SIG-M5 treated with dmso at 0.1 percent for 504 hours (cell line): ENCODE measurements around the gene NEK3.
"Not testable (repeated sequence)": the region's sequence is repeated elsewhere in the genome, so short reads cannot be mapped to it uniquely, and the experiment has no call there.

ENCODE experiments used
- DNase-seq: peaks from one replicate; lab custom pipeline; 2025; ENCODE audit not compliant: unreplicated experiment; lab: John Stamatoyannopoulos, UW

NEK3 gene, protein sequence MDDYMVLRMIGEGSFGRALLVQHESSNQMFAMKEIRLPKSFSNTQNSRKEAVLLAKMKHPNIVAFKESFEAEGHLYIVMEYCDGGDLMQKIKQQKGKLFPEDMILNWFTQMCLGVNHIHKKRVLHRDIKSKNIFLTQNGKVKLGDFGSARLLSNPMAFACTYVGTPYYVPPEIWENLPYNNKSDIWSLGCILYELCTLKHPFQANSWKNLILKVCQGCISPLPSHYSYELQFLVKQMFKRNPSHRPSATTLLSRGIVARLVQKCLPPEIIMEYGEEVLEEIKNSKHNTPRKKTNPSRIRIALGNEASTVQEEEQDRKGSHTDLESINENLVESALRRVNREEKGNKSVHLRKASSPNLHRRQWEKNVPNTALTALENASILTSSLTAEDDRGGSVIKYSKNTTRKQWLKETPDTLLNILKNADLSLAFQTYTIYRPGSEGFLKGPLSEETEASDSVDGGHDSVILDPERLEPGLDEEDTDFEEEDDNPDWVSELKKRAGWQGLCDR

DNA sequence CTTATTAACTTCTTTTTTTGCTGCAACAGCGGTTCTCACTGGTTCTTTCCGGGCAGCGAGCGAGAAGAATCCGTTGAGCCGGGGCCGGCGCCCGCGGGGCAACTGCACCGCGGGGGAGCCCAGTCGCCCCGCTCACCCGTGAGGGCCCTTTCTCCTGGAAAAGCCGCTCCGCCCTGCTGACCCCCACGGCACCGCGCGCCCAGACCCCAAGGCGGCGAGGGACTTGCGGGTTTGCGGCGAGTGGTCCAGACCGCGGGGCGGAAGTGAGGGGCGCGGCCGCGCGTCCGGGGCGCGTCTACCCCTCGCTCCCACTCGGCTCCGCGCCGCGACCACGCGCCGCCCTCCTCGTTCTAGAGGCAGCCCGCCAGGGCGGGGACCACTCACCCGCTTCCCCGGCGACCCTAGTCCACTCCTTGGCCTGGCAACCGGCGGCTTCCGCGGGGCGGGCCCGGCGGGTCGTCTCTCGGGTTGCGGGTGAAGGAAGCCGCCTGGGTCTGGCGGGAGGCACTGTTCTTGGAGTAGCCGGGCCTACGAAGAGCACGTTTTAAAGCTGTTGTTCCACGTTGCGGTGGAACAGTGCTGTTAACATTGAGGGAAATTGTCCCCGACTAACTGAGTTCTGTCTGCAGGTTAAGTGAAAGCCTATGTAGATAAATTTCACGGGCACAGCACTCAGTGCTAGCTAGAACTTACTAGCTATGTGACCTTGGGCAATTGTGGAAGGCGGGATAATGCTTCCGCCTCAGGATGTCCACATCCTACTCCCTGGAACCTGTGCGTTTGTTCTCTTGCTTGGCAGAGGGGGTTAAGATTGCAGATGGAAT, at the start of gene NEK3:
Gene NEK3, minus strand, starts transcription at position 439 of the 824 bp plus-strand sequence. CDS start 3,406 bp downstream, outside the sequence.
- DNase-seq = peak; percentile 63

DNA sequence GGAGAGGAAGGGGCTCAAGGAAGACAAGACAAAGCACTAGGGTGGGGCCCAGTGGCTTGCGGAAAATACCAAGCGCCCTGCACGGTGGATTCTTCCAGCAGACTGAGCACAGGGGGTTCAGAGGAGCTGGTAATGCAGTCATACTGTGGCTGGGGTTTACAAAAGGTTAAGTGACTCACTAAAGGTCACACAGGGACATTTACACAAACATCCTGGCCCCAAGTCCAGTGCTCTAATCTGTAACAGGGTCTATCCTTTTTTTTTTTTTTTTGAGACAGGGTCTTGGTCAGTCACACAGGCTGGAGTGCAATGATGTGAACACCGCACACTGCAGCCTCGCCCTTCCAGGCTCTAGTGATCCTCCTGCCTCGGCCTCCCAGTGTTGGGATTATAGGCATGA, 49.0 kb upstream of the NEK3 start:
- DNase-seq = not testable (repeated sequence)

DNA sequence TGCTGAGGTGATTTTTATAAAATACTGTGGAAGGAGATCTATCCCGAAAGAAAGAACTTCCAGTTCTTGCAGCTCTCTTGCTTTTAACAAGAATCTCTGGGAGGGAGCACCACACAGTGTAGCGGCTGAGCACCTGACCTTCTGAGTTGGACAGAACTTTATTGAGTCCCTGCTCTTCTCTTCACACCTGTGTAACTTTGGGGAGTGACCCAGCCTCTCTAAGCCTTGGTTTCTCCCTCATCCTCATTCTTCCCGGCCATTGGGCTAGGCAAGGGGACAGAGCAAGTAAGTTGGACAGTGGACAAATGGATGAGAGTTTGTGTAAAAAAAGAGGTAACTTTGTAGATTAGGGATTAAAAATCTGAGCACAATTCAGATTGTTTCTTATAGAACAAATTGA, 48.5 kb upstream of the NEK3 start:
- DNase-seq = not testable (repeated sequence)

- not testable (repeated sequence) for DNase-seq
These were observed 47.9 kb upstream of the NEK3 start for GRCh38 chr13:52207337-52207736.

DNA sequence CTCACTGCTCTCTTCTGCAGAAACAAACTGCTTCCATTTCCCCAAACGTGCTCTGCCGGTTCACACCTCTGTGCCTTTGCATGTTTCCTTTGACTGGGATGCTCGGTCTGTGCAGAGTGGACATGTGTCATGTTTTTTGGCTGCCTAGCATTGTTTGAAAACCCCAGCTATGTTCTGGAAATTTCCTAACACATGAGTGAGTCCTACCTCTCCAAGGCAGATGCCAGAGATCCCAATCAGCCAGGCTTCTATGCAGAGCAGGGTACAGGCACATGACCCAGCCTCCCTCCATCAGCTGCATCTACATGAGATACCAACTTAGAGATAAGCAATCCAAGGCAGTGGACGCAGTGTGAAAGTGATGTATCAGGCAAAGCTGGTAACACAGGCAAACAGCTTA, 45.1 kb upstream of the NEK3 start:
- DNase-seq = not testable (repeated sequence)

DNA sequence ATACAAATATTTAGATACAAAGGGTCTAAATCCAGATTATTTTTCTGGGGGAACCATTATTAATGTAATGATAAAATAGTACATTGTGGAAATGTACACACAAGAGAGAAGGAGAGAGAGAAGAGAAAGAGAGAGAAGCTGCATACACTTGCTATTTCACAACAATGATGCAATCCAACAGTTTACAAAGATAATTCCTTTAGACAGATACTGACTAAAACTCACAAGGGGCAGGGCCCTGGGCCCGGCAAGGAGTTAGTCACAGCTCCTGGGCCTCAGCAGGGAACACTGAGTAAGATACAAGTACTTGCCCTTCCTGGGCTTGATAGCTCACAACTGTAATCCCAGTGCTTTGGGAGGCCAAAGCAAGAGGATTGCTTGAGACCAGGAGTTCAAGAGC, 44.5 kb upstream of the NEK3 start:
- DNase-seq = peak; percentile 81

DNA sequence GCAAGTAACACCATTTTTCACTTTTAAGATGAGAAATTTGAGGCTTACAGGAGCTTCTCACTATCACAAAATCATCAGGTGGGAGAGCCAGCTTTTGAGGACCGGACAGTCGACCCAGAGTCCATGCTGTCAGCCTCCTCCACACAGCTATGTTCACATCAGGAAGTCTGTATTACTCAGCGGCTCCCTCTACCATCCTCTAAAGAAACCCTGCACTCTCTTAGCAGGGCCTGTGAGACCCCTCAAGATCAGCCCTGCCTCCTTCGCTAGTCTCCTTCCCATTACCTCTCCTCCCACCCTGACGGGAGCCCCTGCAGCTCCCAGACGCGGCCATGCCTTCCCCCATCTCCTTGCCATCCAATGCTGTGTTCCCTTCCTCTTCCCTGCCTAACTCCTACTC, 43.1 kb upstream of the NEK3 start:
- DNase-seq = not testable (repeated sequence)

- DNase-seq = peak; percentile 44
These were observed 42.2 kb upstream of the NEK3 start for GRCh38 chr13:52201439-52202193.

- peak; percentile 16 for DNase-seq
These were observed 36.0 kb upstream of the NEK3 start for GRCh38 chr13:52195401-52195837.

- DNase-seq = peak; percentile 92
These were observed 34.9 kb upstream of the NEK3 start for GRCh38 chr13:52194184-52194868.

DNA sequence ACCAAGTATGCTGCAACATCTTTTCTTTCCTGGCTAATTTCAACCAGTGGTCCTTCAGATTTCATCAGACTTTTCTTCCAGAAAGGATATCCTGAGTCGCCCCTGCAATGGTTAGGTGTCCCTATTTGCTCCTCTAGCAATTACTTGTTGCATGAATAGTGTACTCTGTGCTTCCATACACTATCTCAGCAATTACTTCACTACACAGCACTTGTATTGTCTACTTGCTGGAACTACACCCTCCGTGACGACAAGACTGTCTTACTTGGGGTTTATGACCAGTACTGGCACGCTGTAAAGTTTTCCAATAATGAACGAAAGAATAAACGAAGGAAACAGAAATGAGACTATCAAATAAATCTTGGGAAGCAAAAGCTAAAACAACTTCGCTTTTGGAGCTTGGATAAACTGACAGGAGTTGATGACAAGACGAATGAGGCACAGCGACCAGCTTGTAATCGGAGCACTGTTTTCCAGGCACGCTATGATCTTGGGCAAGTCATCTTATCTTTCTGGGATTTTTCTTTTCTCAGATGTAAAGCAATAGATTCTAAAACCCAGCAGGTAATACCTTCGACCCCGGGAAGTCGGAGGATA, 34.3 kb upstream of the NEK3 start:
- DNase-seq = peak; percentile 4

- DNase-seq = not testable (repeated sequence)
These were observed 28.2 kb upstream of the NEK3 start for GRCh38 chr13:52187424-52188187.

GRCh38 chr13:52187029-52187423, 27.6 kb upstream of the NEK3 start:
- no peak for DNase-seq

- DNase-seq = not testable (repeated sequence)
These were observed 22.0 kb upstream of the NEK3 start for GRCh38 chr13:52181316-52181954.

DNA sequence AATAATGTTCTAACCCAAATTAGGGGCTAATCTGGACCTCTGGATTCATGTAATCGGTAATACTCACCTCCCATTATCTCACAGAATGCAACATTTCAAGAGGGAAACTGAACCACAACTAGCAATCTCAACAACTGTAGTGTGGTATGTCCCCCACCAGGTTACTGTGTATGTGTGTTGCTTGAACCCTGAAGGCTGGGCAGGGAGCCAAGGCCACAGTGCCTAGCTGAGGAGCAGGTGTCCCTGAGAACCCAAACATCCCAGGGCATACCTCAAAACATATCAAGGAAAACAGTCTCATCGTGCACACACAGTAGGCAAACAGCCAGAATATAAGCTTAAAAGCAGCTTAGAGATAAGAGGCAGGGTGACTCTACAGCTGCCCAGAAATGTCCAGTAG, 20.5 kb upstream of the NEK3 start:
- no peak for DNase-seq

DNA sequence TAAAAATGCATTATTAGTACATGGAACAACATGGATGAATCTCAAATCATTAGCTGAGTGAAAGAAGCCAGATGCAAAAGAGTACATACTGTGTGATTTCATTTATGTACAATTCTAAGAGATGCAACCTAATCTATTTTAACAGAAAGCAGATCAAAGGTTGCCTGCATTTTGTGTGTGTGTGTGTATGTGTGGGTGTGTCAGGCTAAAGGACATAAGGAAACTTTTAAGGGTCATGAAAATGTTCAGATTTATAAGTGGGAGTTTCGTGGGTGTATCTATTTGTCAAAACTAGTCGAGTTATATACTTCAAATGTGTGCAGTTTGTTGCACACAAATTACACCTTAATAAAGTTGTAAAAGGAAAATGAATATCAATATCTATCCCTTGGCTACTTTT, 17.9 kb upstream of the NEK3 start:
- no peak for DNase-seq

- DNase-seq = peak; percentile 68
These were observed 14.6 kb upstream of the NEK3 start for GRCh38 chr13:52173970-52174369.

- no peak for DNase-seq
These were observed 14.0 kb upstream of the NEK3 start for GRCh38 chr13:52173373-52173772.

- DNase-seq = not testable (repeated sequence)
These were observed 12.3 kb upstream of the NEK3 start for GRCh38 chr13:52171686-52172085.
